SU-DHL-6 (cell line): ENCODE results near the gene CDC42BPG.

Experiments
- CTCF ChIP-seq: fragments of 200-600 bp; sonication (generic); IDR thresholded peaks from one replicate; pipeline ENCODE4 v1.5.1; 2017; ENCODE audit warnings: antibody characterized with exemption, mild to moderate bottlenecking, low read length, moderate library complexity; ENCODE audit not compliant: insufficient read depth, poor library complexity, severe bottlenecking
- EZH2phosphoT487 ChIP-seq: fragments of 200-600 bp; sonication (generic), shearing (Covaris generic); conservative IDR thresholded peaks from 2 replicates; pipeline ENCODE4 v1.6.1; 2018; ENCODE audit warnings: mild to moderate bottlenecking, antibody characterized with exemption, low read length, moderate library complexity, mixed read lengths

GRCh38 chr11:64833509-64833908 lies 10.9 kb downstream of the CDC42BPG start:
- TF ChIP-seq CTCF (no peak), EZH2phosphoT487 (no peak)
